Measurements from ENCODE around the gene REXO4.
"Not testable (repeated sequence)": the region's sequence is repeated elsewhere in the genome, so short reads cannot be mapped to it uniquely, and the experiment has no call there.

Gene REXO4

GRCh38 chr9:133417541-133418461, at the start of gene REXO4:
Gene REXO4, minus strand, starts transcription at chr9:133418010. Its CDS starts 166 bp downstream, at chr9:133417844.
- peak; percentile 91 for DNase-seq

GRCh38 chr9:133467101-133467500, 49.3 kb upstream of the REXO4 start:
- no peak for DNase-seq

GRCh38 chr9:133465984-133466383, 48.2 kb upstream of the REXO4 start:
- DNase-seq: no peak

- DNase-seq: no peak
Observed at GRCh38 chr9:133464638-133465037, 46.8 kb upstream of the REXO4 start.

GRCh38 chr9:133463864-133464615, 46.2 kb upstream of the REXO4 start:
- no peak for DNase-seq

- DNase-seq: no peak
Observed at GRCh38 chr9:133463234-133463863, 45.5 kb upstream of the REXO4 start.

GRCh38 chr9:133461975-133462374, 44.2 kb upstream of the REXO4 start:
- DNase-seq: no peak

- DNase-seq: peak; percentile 75
Observed at GRCh38 chr9:133460405-133461175, 42.8 kb upstream of the REXO4 start.

- DNase-seq: peak; percentile 100
Observed at GRCh38 chr9:133459476-133460404, 41.9 kb upstream of the REXO4 start, which contains the start of gene CACFD1. Gene CACFD1, plus strand, starts transcription at chr9:133459978. Its CDS starts 89 bp downstream, at chr9:133460067.

GRCh38 chr9:133458643-133459312, 41.0 kb upstream of the REXO4 start:
- DNase-seq: peak; percentile 14

- DNase-seq: no peak
Observed at GRCh38 chr9:133457748-133458147, 39.9 kb upstream of the REXO4 start.

GRCh38 chr9:133457233-133457632, 39.4 kb upstream of the REXO4 start:
- no peak for DNase-seq

GRCh38 chr9:133456409-133456808, 38.6 kb upstream of the REXO4 start:
- DNase-seq: no peak

- DNase-seq: no peak
Observed at GRCh38 chr9:133455936-133456335, 38.1 kb upstream of the REXO4 start.

GRCh38 chr9:133454943-133455673, 37.3 kb upstream of the REXO4 start:
- no peak for DNase-seq

- no peak for DNase-seq
Observed at GRCh38 chr9:133454325-133454724, 36.5 kb upstream of the REXO4 start.

- no peak for DNase-seq
Observed at GRCh38 chr9:133453651-133454050, 35.8 kb upstream of the REXO4 start.

GRCh38 chr9:133452562-133452961, 34.8 kb upstream of the REXO4 start:
- no peak for DNase-seq

- DNase-seq: not testable (repeated sequence)
Observed at GRCh38 chr9:133451865-133452264, 34.1 kb upstream of the REXO4 start.

- no peak for DNase-seq
Observed at GRCh38 chr9:133449760-133450159, 31.9 kb upstream of the REXO4 start.
